Measurements from ENCODE around the gene SNRPA1.

SNRPA1 gene

DNA sequence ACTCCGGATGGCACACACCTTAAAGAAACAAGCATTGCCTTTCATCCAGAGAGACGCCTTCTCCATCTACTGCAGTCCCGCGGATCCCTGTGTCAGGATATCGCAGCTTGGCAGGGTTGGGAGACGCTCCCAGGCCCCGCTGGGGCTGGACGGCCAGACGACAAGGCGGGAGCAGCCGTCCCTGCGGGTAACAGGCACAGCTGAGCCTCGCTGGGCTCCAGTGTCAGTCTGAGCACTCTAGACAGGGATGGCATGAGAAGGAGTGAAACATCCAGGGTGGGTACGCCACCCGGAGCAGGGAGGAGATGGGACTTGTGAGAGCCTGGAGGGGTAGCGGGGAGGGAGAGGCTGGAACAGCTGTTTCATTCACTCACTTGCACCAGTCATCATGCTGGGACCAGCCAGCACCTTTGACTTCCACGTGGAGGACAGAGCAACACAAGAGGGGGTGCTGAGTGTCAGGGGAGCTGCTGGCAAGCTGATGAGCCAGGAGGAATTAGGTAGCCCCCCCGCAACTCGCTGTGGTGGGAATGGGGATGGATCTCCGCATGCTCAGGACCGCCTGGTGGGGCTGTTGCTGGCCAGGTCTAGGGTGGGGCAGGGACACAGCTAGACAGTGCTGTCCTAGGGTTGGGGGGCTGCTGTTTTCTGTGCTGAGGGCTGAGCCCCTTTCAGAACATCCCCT, 31.6 kb upstream of the SNRPA1 start:
- no peak overlapping the region for H3K27ac ChIP-seq (ENCODE audit: low read depth, low read length)
- no peaks in the 10 kb centered on the region for H3K27me3 ChIP-seq (ENCODE audit: low read length)
- no peak overlapping the region for H3K4me2 ChIP-seq (ENCODE audit: low read depth, low read length, poor library complexity, severe bottlenecking)
- H3K9me2 ChIP-seq (replicated peaks; ENCODE audit: insufficient read depth, low read length): no peaks in the 10 kb centered on the region
- no peaks in the 10 kb centered on the region for H3K79me2 ChIP-seq (ENCODE audit: insufficient read depth, low read length)
- H3K36me3 ChIP-seq (ENCODE audit: low read length): no peaks in the 10 kb centered on the region
- no peaks in the 10 kb centered on the region for H4K20me1 ChIP-seq (ENCODE audit: low read depth, low read length)
- no peak overlapping the region for H3K4me3 ChIP-seq (ENCODE audit: insufficient read depth, low read length, poor library complexity, severe bottlenecking)
- no peak overlapping the region for H2AFZ ChIP-seq (ENCODE audit: low read depth, low read length, severe bottlenecking)
- H3K9ac ChIP-seq (ENCODE audit: low read length): no peak overlapping the region
- TF ChIP-seq, protein P1, sequence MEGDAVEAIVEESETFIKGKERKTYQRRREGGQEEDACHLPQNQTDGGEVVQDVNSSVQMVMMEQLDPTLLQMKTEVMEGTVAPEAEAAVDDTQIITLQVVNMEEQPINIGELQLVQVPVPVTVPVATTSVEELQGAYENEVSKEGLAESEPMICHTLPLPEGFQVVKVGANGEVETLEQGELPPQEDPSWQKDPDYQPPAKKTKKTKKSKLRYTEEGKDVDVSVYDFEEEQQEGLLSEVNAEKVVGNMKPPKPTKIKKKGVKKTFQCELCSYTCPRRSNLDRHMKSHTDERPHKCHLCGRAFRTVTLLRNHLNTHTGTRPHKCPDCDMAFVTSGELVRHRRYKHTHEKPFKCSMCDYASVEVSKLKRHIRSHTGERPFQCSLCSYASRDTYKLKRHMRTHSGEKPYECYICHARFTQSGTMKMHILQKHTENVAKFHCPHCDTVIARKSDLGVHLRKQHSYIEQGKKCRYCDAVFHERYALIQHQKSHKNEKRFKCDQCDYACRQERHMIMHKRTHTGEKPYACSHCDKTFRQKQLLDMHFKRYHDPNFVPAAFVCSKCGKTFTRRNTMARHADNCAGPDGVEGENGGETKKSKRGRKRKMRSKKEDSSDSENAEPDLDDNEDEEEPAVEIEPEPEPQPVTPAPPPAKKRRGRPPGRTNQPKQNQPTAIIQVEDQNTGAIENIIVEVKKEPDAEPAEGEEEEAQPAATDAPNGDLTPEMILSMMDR (IDR thresholded peaks at IDR 0.05; ENCODE audit: insufficient read depth, low read length, poor library complexity, severe bottlenecking): no peak
- no peak for TF ChIP-seq EZH2phosphoT487 (conservative IDR thresholded peaks at IDR 0.05; ENCODE audit: low read length)
- no peaks in the 10 kb centered on the region for H3K9me3 ChIP-seq (ENCODE audit: insufficient read depth, low read length)
- H3F3A ChIP-seq (ENCODE audit: insufficient read depth): no peaks in the 10 kb centered on the region

DNA sequence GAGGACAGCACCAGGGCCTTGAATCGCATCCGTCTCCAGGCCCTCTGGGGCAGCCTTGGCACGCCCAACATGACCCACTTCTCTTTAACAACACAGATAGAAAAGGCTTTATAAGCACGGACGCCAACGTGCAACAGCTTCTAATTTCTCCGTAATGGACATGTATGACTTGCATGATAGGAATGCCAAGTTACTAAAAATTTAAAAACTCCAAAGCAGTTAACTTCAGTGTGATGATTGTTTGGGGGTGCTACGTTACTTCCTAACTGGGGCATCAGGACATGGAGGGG, 30.9 kb upstream of the SNRPA1 start:
- Histone ChIP-seq H3K27me3 (ENCODE audit: low read length) (no peaks in the 10 kb centered on the region), H3K36me3 (ENCODE audit: low read length) (no peaks in the 10 kb centered on the region), H4K20me1 (ENCODE audit: low read depth, low read length) (no peaks in the 10 kb centered on the region), H3K9me2 (replicated peaks; ENCODE audit: insufficient read depth, low read length) (no peaks in the 10 kb centered on the region), H3K9me3 (ENCODE audit: insufficient read depth, low read length) (no peaks in the 10 kb centered on the region), H3K27ac (ENCODE audit: low read depth, low read length) (no peak overlapping the region), H3K79me2 (ENCODE audit: insufficient read depth, low read length) (no peaks in the 10 kb centered on the region), H2AFZ (ENCODE audit: low read depth, low read length, severe bottlenecking) (no peak overlapping the region), H3F3A (ENCODE audit: insufficient read depth) (no peaks in the 10 kb centered on the region), H3K4me2 (ENCODE audit: low read depth, low read length, poor library complexity, severe bottlenecking) (no peak overlapping the region), H3K9ac (ENCODE audit: low read length) (no peak overlapping the region), H3K4me3 (ENCODE audit: insufficient read depth, low read length, poor library complexity, severe bottlenecking) (no peak overlapping the region)
- TF ChIP-seq, protein P1 (IDR thresholded peaks at IDR 0.05; ENCODE audit: insufficient read depth, low read length, poor library complexity, severe bottlenecking): no peak
- no peak for TF ChIP-seq EZH2phosphoT487 (conservative IDR thresholded peaks at IDR 0.05; ENCODE audit: low read length)

DNA sequence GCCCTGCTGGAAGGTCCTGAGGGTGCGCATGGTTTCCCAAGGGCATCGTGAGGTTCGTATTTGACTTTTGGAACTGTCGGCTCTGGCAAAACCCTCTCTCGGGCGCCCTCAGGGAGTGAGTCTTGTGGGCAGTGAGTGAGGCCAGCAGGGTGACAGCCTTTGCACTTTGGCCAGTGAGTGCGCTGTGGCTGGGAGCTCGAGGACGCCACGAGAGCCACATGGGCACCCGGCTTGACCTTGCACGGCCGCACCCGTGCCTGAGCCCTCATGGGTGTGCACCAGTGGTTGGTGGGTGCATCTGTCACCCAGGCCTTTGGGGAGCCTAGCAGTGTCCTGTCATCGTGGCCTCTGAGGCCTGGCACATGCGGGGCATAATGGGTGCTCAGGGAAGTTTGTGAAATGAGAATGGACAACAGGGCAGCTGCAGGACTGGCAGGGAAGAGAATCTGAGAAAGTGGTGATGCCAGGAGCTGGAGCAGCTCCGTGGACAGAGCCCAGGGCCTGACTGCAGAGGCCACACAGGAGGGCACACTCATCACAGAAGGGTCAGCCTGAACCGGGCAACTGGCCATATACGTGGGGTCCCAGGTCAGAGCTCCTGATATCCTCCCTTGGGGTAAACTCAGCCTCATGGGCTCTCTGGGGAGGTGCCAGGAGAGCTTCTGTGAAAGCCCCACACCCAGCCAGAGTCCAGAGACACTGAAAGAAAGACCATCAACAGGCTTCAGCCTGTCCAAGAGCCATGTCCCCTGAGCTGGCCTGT, 30.4 kb upstream of the SNRPA1 start:
- no peak for TF ChIP-seq EZH2phosphoT487 (conservative IDR thresholded peaks at IDR 0.05; ENCODE audit: low read length)
- TF ChIP-seq, protein P1 (IDR thresholded peaks at IDR 0.05; ENCODE audit: insufficient read depth, low read length, poor library complexity, severe bottlenecking): no peak
- Histone ChIP-seq H3K27me3 (ENCODE audit: low read length) (no peaks in the 10 kb centered on the region), H4K20me1 (ENCODE audit: low read depth, low read length) (no peaks in the 10 kb centered on the region), H3K4me2 (ENCODE audit: low read depth, low read length, poor library complexity, severe bottlenecking) (no peak overlapping the region), H3K36me3 (ENCODE audit: low read length) (no peaks in the 10 kb centered on the region), H3K27ac (ENCODE audit: low read depth, low read length) (no peak overlapping the region), H3K9me3 (ENCODE audit: insufficient read depth, low read length) (no peaks in the 10 kb centered on the region), H3K9me2 (replicated peaks; ENCODE audit: insufficient read depth, low read length) (no peaks in the 10 kb centered on the region), H3K9ac (ENCODE audit: low read length) (no peak overlapping the region), H2AFZ (ENCODE audit: low read depth, low read length, severe bottlenecking) (no peak overlapping the region), H3K79me2 (ENCODE audit: insufficient read depth, low read length) (no peaks in the 10 kb centered on the region), H3F3A (ENCODE audit: insufficient read depth) (no peaks in the 10 kb centered on the region), H3K4me3 (ENCODE audit: insufficient read depth, low read length, poor library complexity, severe bottlenecking) (no peak overlapping the region)
